ENCODE data around the gene TTLL9. TPM values are rescaled to one million over a fixed set of nuclear protein-coding genes. Genes with fewer than 3 reads are reported as not detected.

Gene TTLL9
- total and polyA plus RNA-seq, 8 donors: 0.15 to 0.43 (median 0.18) TPM; not detected in 5

DNA sequence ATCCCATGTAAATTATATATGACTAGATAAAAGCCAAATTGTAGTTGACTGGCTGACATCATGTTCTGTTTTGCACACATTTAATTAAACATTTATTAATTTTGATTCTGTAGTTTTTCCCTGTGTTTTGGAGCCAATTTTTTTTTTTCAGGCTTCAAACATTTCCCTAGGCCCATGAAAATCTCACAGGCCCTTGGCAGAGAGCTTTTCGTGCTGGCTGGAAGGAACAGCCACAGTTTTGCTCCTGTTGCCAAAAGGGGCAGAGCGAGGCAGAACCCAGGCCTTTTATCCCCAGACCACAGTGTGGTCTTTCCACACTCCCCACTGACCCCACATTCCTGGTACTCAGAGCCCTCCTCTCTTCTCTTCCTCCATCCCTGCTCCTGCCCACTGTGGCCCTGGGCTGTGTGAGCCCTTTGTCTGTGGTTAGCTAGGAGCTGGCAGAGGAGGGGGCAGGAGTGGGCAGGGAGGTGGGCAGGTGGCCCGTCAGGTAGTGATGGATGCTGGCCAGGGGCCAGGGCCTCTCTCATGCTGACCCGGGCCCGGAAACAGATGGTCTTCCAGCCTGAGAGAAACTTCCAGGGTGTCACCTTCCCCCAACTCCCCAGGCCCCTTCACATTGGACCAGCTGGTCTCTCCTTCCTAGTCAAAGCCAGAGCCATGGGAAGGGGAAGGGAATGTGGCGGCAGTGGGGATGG is 120.4 kb downstream of the TTLL9 start:
- 43 to 65% (median 59%) methylated on average over 6 of the region's 6 CpGs for WGBS, 5 donors
- intact Hi-C loops (cut with DNase I; ENCODE audit: low total_unique reads): no loop called here

GRCh38 chr20:31991339-31991705 is 120.9 kb downstream of the TTLL9 start:
- no peak overlapping the region for H3K4me3 ChIP-seq
- H3K27ac ChIP-seq: no peak overlapping the region
- intact Hi-C loops (cut with DNase I; ENCODE audit: low total_unique reads): no loop called here
- H3K27me3 ChIP-seq: peaks cover 6 to 38% (median 20%) of the 10 kb centered on the region in 3 donors
- 55 to 88% (median 75%) methylated on average over 1 of the region's 1 CpG for WGBS, 5 donors
- no peaks in the 10 kb centered on the region for H3K9me3 ChIP-seq
- H3K36me3 ChIP-seq: no peaks in the 10 kb centered on the region
- TF ChIP-seq POLR2A (IDR thresholded peaks at IDR 0.05): no peak
- TF ChIP-seq, protein P1, sequence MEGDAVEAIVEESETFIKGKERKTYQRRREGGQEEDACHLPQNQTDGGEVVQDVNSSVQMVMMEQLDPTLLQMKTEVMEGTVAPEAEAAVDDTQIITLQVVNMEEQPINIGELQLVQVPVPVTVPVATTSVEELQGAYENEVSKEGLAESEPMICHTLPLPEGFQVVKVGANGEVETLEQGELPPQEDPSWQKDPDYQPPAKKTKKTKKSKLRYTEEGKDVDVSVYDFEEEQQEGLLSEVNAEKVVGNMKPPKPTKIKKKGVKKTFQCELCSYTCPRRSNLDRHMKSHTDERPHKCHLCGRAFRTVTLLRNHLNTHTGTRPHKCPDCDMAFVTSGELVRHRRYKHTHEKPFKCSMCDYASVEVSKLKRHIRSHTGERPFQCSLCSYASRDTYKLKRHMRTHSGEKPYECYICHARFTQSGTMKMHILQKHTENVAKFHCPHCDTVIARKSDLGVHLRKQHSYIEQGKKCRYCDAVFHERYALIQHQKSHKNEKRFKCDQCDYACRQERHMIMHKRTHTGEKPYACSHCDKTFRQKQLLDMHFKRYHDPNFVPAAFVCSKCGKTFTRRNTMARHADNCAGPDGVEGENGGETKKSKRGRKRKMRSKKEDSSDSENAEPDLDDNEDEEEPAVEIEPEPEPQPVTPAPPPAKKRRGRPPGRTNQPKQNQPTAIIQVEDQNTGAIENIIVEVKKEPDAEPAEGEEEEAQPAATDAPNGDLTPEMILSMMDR (IDR thresholded peaks at IDR 0.05): no peak
- no peak for TF ChIP-seq EP300 (IDR thresholded peaks at IDR 0.05)
- TF ChIP-seq POLR2AphosphoS5 (IDR thresholded peaks at IDR 0.05): no peak
- H3K4me1 ChIP-seq: peaks cover 0 to 8% (median 2%) of the 10 kb centered on the region in 4 donors
- DNase-seq: no peak

More for the DNA sequence above, 120.4 kb downstream of the TTLL9 start:
- no peak overlapping the region for H3K27ac ChIP-seq
- H3K9me3 ChIP-seq: no peaks in the 10 kb centered on the region
- H3K4me3 ChIP-seq: no peak overlapping the region
- peaks cover 6 to 33% (median 15%) of the 10 kb centered on the region in 3 donors for H3K27me3 ChIP-seq
- H3K36me3 ChIP-seq: no peaks in the 10 kb centered on the region
- TF ChIP-seq POLR2A (IDR thresholded peaks at IDR 0.05): no peak
- TF ChIP-seq, protein P1 (IDR thresholded peaks at IDR 0.05): no peak
- TF ChIP-seq POLR2AphosphoS5 (IDR thresholded peaks at IDR 0.05): no peak
- TF ChIP-seq EP300 (IDR thresholded peaks at IDR 0.05): no peak
- H3K4me1 ChIP-seq: peaks cover 0 to 8% (median 2%) of the 10 kb centered on the region in 4 donors
- no peak for DNase-seq

- 55 to 82% (median 61%) methylated on average over 2 of the region's 2 CpGs for WGBS, 5 donors
- DNase-seq: no peak
- intact Hi-C loops (cut with DNase I; ENCODE audit: low total_unique reads): no loop called here
- peaks cover 6 to 46% (median 22%) of the 10 kb centered on the region in 3 donors for H3K27me3 ChIP-seq
- H3K9me3 ChIP-seq: no peaks in the 10 kb centered on the region
- no peak overlapping the region for H3K4me3 ChIP-seq
- TF ChIP-seq EP300 (IDR thresholded peaks at IDR 0.05): no peak
- TF ChIP-seq POLR2A (IDR thresholded peaks at IDR 0.05): no peak
- TF ChIP-seq POLR2AphosphoS5 (IDR thresholded peaks at IDR 0.05): no peak
- TF ChIP-seq, protein P1 (IDR thresholded peaks at IDR 0.05): no peak
- no peaks in the 10 kb centered on the region for H3K36me3 ChIP-seq
- H3K4me1 ChIP-seq: peaks cover 0 to 8% (median 2%) of the 10 kb centered on the region in 4 donors
- H3K27ac ChIP-seq: no peak overlapping the region
Observed at GRCh38 chr20:31992086-31992485, 121.7 kb downstream of the TTLL9 start.

Small RNAs within 50 kb of the gene (small RNA-seq; reads per million reads assigned to genes)
- gene RNU1-94P: 0 reads per million in 4 donors

Other genes with a start within 250 kb of the TTLL9 start
- 1 to 10 TPM in 2 of 5 donors, not detected in 3; 1.8 to 4.2 TPM for gene COX4I2, start 232.7 kb upstream of the TTLL9 start, total RNA-seq
- gene COX4I2, start 232.7 kb upstream of the TTLL9 start, polyA plus RNA-seq: 1 to 10 TPM; 1.8 to 6.7 (median 4.8) TPM
- 100 to 1,000 TPM in 2 of 5 donors, 10 to 100 TPM in 3; 61.7 to 210 (median 68.7) TPM for gene BCL2L1, start 147.8 kb upstream of the TTLL9 start, total RNA-seq
- gene BCL2L1, start 147.8 kb upstream of the TTLL9 start, polyA plus RNA-seq: 10 to 100 TPM; 47.1 to 88.2 (median 73.0) TPM
- 10 to 100 TPM in 1 of 5 donors, 1 to 10 TPM in 4; 5.3 to 11.4 (median 7.6) TPM for gene TPX2, start 131.3 kb upstream of the TTLL9 start, total RNA-seq
- 1 to 10 TPM; 1.7 to 7.1 (median 3.3) TPM for gene TPX2, start 131.3 kb upstream of the TTLL9 start, polyA plus RNA-seq
- under 1 TPM in 2 of 5 donors, not detected in 3; 0.37 to 0.45 TPM for gene MYLK2, start 51.3 kb upstream of the TTLL9 start, total RNA-seq
- under 1 TPM; 0.19 to 0.43 (median 0.31) TPM for gene MYLK2, start 51.3 kb upstream of the TTLL9 start, polyA plus RNA-seq
- 1 to 10 TPM in 1 of 5 donors, not detected in 4; 1.1 TPM for gene FOXS1, start 25.0 kb upstream of the TTLL9 start, total RNA-seq
- under 1 TPM in 2 of 3 donors, not detected in 1; 0.43 to 0.44 TPM for gene FOXS1, start 25.0 kb upstream of the TTLL9 start, polyA plus RNA-seq
- gene DUSP15, start 107 bp upstream of the TTLL9 start, total RNA-seq: 1 to 10 TPM in 1 of 5 donors, under 1 TPM in 1, not detected in 3; 0.45 to 3.9 TPM
- gene DUSP15, start 107 bp upstream of the TTLL9 start, polyA plus RNA-seq: 1 to 10 TPM; 2.1 to 4.7 (median 2.9) TPM
- 1 to 10 TPM in 3 of 5 donors, under 1 TPM in 1, not detected in 1; 0.58 to 2.8 (median 1.7) TPM for gene PDRG1, start 81.4 kb downstream of the TTLL9 start, total RNA-seq
- 10 to 100 TPM; 14.0 to 18.6 (median 14.1) TPM for gene PDRG1, start 81.4 kb downstream of the TTLL9 start, polyA plus RNA-seq
- gene XKR7, start 97.5 kb downstream of the TTLL9 start, total RNA-seq: under 1 TPM in 3 of 5 donors, not detected in 2; under 0.01 to 0.58 (median 0.37) TPM
- under 1 TPM in 1 of 3 donors, not detected in 2; 0.06 TPM for gene XKR7, start 97.5 kb downstream of the TTLL9 start, polyA plus RNA-seq
- 1 to 10 TPM in 1 of 5 donors, under 1 TPM in 2, not detected in 2; 0.45 to 4.4 (median 0.72) TPM for gene CCM2L, start 139.8 kb downstream of the TTLL9 start, total RNA-seq
- gene CCM2L, start 139.8 kb downstream of the TTLL9 start, polyA plus RNA-seq: 1 to 10 TPM; 1.9 to 2.7 (median 2.3) TPM
- 1 to 10 TPM in 4 of 5 donors, not detected in 1; 1.3 to 6.8 (median 3.3) TPM for gene HCK, start 181.6 kb downstream of the TTLL9 start, total RNA-seq
- gene HCK, start 181.6 kb downstream of the TTLL9 start, polyA plus RNA-seq: 10 to 100 TPM in 2 of 3 donors, 1 to 10 TPM in 1; 4.4 to 14.7 (median 10.4) TPM
- gene TM9SF4, start 239.1 kb downstream of the TTLL9 start, total RNA-seq: 10 to 100 TPM; 20.6 to 50.8 (median 27.7) TPM
- gene TM9SF4, start 239.1 kb downstream of the TTLL9 start, polyA plus RNA-seq: 10 to 100 TPM in 2 of 3 donors, 1 to 10 TPM in 1; 6.7 to 22.5 (median 13.1) TPM

All from stomach (tissue), 9 donors.